Measurements from ENCODE around the gene ZDHHC17. TPM values are rescaled to one million over a fixed set of nuclear protein-coding genes. Genes with fewer than 3 reads are reported as not detected.
A peak's percentile ranks its signal among the peaks of the same experiment; 100 is the strongest.

The ZDHHC17 gene
- total RNA-seq, 2 experiments from 2014 or later = 31.7 to 37.4 TPM

DNA sequence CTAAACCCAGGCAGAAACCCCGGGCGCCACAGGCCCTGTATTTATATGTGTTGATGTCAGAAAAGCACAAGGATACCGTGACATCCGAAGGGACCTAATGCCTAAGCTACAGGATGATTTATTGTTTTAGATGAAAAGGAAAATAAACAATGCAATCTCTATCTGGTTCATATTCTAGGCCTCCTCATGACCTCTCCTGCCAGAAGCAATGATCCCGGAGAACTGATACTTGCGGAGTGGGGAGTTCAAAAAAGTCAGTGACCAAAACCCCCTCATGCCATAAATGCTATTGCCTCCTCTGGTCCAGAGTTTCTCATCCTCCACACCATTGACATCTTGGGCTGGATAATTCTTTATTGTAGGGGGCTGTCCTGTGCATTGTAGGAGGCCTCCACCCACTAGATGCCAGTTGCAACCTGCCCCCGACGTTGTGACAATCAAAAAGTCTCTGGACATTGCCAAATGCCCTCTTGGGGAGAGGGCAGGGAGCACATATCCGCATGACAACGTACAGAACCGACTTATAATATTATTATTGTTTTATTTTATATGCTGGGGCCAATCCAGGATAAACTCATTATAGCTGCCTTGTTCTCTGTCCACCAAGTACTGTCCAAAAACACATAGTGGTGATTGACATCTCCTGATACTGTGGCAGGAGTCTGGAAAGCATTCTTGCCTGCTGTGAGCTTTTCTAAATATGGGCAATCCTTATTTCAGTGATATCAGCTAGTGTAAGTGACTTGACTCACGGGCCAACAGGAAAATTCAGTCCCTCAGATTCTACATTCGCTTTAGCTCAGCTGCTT lies 116.0 kb downstream of the ZDHHC17 start:
- DNase-seq = no peak
- peak overlapping the region; percentile 66 for H3K4me3 Mint-ChIP-seq
- H3K27me3 Mint-ChIP-seq = peaks cover 70% of the 10 kb centered on the region
- no peak overlapping the region for H3K27ac Mint-ChIP-seq
- peaks cover 8% of the 10 kb centered on the region for H3K4me1 Mint-ChIP-seq
- no peaks in the 10 kb centered on the region for H3K9me3 Mint-ChIP-seq
- POLR2A ChIA-PET = no interaction called here
- no peak for ATAC-seq (ENCODE audit: low read depth)
- peaks cover 2% of the 10 kb centered on the region for H3K36me3 Mint-ChIP-seq

DNA sequence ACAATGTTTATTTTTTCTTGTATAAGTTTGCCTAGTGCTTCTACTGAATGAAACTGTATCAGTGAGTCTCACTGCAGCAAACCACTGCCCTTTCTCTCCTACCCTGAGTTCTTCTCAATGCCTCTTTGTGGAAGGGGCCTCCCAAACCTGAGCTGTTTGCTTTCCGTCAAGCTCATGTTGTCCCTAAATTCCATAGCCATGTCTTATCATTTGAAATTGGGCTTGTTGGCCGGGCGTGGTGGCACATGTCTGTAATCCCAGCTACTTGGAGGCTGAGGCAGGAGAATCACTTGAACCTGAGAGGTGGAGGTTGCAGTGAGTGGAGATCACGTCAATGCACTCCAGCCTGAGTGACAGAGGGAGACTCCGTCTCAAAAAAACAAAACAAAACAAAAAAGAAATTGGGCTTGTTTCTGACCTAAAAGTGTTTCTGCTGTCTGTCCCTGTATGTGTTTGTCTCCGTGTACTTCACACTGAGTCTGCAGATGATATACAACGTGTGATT lies 116.7 kb downstream of the ZDHHC17 start:
- DNase-seq (no peak), ATAC-seq (ENCODE audit: low read depth) (no peak)
- H3K4me3 Mint-ChIP-seq = no peak overlapping the region
- POLR2A ChIA-PET = no interaction called here
- no peaks in the 10 kb centered on the region for H3K9me3 Mint-ChIP-seq
- peaks cover 2% of the 10 kb centered on the region for H3K36me3 Mint-ChIP-seq
- peaks cover 66% of the 10 kb centered on the region for H3K27me3 Mint-ChIP-seq
- H3K27ac Mint-ChIP-seq = no peak overlapping the region
- peaks cover 8% of the 10 kb centered on the region for H3K4me1 Mint-ChIP-seq

- DNase-seq = no peak
- POLR2A ChIA-PET = no interaction called here
- H3K9me3 Mint-ChIP-seq = no peaks in the 10 kb centered on the region
- no peak overlapping the region for H3K4me3 Mint-ChIP-seq
- peaks cover 8% of the 10 kb centered on the region for H3K4me1 Mint-ChIP-seq
- H3K27me3 Mint-ChIP-seq = peaks cover 63% of the 10 kb centered on the region
- peaks cover 2% of the 10 kb centered on the region for H3K36me3 Mint-ChIP-seq
- H3K27ac Mint-ChIP-seq = no peak overlapping the region
- no peak for ATAC-seq (ENCODE audit: low read depth)
Measured at GRCh38 chr12:76881142-76881541, 117.2 kb downstream of the ZDHHC17 start.

DNA sequence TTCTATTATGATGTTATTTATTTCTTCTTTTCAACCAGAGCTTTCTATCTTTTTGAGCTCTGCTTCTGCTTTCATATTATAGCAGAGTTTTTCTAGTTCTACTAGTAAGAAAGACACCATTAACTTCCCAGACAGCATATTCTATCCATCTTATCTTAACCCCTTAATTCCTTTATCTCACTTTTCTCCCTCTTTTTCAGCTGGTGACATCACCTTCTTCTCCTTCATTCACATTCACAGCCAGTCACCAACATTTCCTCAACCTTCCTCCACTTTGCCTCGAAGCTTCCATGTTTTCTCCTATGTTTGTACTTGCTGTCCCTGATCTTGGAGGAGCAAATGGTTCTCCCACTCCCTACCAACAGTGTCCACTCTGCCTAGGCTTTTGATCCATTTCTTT lies 118.5 kb downstream of the ZDHHC17 start:
- Mint-ChIP-seq H3K36me3 (peaks cover 2% of the 10 kb centered on the region), H3K9me3 (no peaks in the 10 kb centered on the region), H3K27ac (no peak overlapping the region), H3K4me1 (peaks cover 8% of the 10 kb centered on the region), H3K4me3 (no peak overlapping the region), H3K27me3 (peaks cover 51% of the 10 kb centered on the region)
- no peak for ATAC-seq (ENCODE audit: low read depth)
- no peak for DNase-seq
- POLR2A ChIA-PET = no interaction called here

DNA sequence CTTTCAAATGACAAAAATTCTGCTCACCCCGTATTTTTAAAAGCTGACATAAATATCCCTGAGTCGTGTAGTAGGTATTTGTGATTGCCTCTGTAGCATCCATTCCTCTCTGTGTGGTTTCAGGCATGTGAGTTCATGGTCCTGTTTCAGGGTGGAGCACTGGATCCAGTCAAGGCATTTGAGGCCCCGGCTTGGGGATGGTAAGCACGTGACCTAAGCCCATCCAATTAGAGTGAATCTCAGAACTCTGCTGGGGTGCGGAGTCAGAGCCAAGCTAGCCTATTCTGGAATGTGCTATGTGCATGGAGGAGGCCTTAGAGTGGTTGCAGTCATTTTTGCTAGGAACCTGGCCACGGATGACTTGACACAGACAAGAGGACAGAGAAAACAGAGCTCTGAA lies 119.2 kb downstream of the ZDHHC17 start:
- ATAC-seq (ENCODE audit: low read depth) (no peak), DNase-seq (no peak)
- H3K36me3 Mint-ChIP-seq = peaks cover 2% of the 10 kb centered on the region
- H3K27me3 Mint-ChIP-seq = peaks cover 43% of the 10 kb centered on the region
- POLR2A ChIA-PET = no interaction called here
- no peaks in the 10 kb centered on the region for H3K9me3 Mint-ChIP-seq
- peaks cover 7% of the 10 kb centered on the region for H3K4me1 Mint-ChIP-seq
- H3K4me3 Mint-ChIP-seq = no peak overlapping the region
- H3K27ac Mint-ChIP-seq = no peak overlapping the region

GRCh38 chr12:76883811-76884210 lies 119.9 kb downstream of the ZDHHC17 start:
- Mint-ChIP-seq H3K27me3 (peaks cover 40% of the 10 kb centered on the region), H3K4me1 (peaks cover 4% of the 10 kb centered on the region), H3K27ac (no peak overlapping the region), H3K4me3 (no peak overlapping the region), H3K9me3 (no peaks in the 10 kb centered on the region), H3K36me3 (no peaks in the 10 kb centered on the region)
- POLR2A ChIA-PET = no interaction called here
- no peak for ATAC-seq (ENCODE audit: low read depth)
- DNase-seq = no peak

DNA sequence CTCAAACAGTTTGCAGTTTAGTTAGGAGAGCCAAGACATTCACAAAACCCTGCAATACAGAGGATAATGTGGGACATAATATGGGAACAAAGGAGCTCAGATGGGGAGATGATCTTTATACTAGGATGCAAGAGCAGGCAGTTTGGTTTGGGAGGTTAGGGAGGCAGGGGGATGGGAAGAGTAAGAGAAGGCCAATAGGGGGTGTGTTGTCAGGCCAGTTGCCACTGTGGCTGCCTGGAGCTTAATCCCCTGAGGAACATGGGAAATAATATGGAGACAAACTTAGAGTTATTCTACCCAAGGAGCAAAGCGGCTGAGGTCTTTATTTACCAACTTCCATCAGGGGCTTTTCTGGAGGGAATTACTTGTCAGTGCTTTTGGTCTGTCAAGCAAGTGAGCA lies 124.9 kb downstream of the ZDHHC17 start:
- no peak for DNase-seq

DNA sequence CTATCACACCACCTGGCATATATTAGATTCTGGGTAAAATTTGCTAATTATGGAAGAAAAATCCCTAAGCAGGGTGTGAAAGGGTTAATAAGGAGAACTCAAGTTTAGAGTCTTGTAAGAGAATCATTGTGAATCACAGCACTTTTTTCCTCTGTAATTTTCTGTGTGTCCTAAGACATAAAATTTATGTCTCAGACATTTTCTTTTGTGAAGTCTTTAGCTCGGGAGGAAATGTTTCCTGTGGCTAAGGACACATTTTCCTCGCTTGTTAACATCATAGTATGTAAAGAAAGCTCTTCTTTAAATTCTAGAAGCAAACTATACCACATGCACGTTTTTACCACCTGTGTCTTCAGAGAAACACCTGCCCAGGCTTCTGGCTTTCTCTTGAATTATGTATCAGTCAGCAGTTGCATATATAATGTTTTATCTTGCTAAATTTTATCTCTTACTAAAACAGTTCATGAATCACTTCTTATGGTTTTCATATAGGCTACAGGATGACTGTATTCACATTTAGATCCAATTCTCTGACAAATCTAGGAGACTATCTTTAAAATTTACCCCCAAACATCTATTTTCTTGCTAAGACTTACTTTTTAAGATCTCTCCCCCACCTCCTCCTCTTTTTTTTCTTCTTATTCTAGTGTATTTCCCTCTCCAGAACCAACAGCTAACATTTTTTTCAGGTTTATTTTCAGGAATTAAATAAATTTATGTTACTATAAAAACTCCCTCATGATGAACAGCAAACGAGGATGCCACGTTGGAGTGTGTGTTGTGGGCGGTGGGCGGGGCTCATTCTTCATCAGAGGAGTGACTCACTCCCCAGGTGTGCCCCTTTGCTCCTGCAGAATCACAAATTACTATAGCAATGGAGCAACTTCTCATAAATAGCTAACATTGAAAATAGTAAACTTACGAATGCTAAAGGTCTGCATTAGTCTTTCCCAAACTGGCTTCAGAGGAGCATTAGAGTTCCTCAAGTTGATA lies 126.5 kb downstream of the ZDHHC17 start:
- no peaks in the 10 kb centered on the region for H3K36me3 Mint-ChIP-seq
- H3K27ac Mint-ChIP-seq = no peak overlapping the region
- peaks cover 2% of the 10 kb centered on the region for H3K9me3 Mint-ChIP-seq
- DNase-seq (no peak), ATAC-seq (ENCODE audit: low read depth) (no peak)
- peaks cover 2% of the 10 kb centered on the region for H3K4me1 Mint-ChIP-seq
- peaks cover 7% of the 10 kb centered on the region for H3K27me3 Mint-ChIP-seq
- POLR2A ChIA-PET = no interaction called here
- no peak overlapping the region for H3K4me3 Mint-ChIP-seq

More for the DNA sequence above, 124.9 kb downstream of the ZDHHC17 start:
- peaks cover 2% of the 10 kb centered on the region for H3K4me1 Mint-ChIP-seq
- peaks cover 11% of the 10 kb centered on the region for H3K27me3 Mint-ChIP-seq
- no peak overlapping the region for H3K27ac Mint-ChIP-seq
- no peaks in the 10 kb centered on the region for H3K36me3 Mint-ChIP-seq
- H3K4me3 Mint-ChIP-seq = no peak overlapping the region
- ATAC-seq (ENCODE audit: low read depth) = no peak
- no peaks in the 10 kb centered on the region for H3K9me3 Mint-ChIP-seq
- POLR2A ChIA-PET = no interaction called here

DNA sequence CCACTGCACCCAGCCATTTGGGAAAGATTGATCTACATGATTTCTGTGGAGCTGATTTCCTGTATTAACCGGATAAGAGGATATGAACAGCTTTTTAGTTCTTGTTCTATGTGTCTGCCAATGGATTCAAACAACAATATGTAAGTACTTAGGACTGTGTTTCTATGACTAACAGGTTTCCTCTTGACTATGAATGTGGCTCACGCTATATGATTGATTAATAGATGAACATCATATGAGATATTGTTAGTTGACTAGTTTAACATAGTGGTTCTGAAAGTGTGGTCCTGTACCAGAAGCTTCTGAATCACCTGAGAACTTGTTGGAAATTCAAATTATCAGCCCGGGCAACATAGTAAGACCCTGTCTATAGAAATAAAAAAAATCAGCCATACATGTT lies 127.7 kb downstream of the ZDHHC17 start:
- no peaks in the 10 kb centered on the region for H3K36me3 Mint-ChIP-seq
- H3K4me1 Mint-ChIP-seq = peaks cover 2% of the 10 kb centered on the region
- DNase-seq (no peak), ATAC-seq (ENCODE audit: low read depth) (no peak)
- POLR2A ChIA-PET = no interaction called here
- H3K9me3 Mint-ChIP-seq = peaks cover 2% of the 10 kb centered on the region
- H3K4me3 Mint-ChIP-seq = no peak overlapping the region
- H3K27me3 Mint-ChIP-seq = peaks cover 7% of the 10 kb centered on the region
- no peak overlapping the region for H3K27ac Mint-ChIP-seq

- POLR2A ChIA-PET = no interaction called here
- Mint-ChIP-seq H3K27ac (no peak overlapping the region), H3K4me3 (no peak overlapping the region), H3K4me1 (no peaks in the 10 kb centered on the region), H3K27me3 (peaks cover 7% of the 10 kb centered on the region), H3K9me3 (peaks cover 2% of the 10 kb centered on the region), H3K36me3 (no peaks in the 10 kb centered on the region)
- DNase-seq (no peak), ATAC-seq (ENCODE audit: low read depth) (no peak)
Measured at GRCh38 chr12:76895796-76896195, 131.9 kb downstream of the ZDHHC17 start.

DNA sequence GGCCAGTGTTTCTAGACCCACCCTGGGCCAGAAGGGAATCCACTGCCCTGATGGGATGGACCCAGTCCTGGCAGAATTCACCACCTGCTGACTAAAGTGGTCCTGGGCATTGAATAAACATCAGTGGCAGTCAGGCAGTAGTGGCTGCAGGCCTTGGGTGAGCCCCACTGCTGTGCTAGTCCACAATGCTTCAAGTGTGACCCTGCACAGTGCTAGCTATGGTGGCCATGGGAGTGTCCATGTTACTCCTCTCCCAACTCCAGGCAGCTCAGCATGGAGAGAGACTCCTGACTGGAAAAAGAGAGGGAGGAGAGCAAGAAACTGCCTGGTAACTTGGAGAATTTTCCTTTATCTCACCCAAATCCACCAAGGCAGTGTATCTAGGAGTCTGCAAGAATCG lies 132.4 kb downstream of the ZDHHC17 start:
- POLR2A ChIA-PET = no interaction called here
- no peak for DNase-seq
- Mint-ChIP-seq H3K27me3 (peaks cover 7% of the 10 kb centered on the region), H3K4me3 (no peak overlapping the region), H3K9me3 (peaks cover 2% of the 10 kb centered on the region), H3K4me1 (no peaks in the 10 kb centered on the region), H3K27ac (no peak overlapping the region), H3K36me3 (no peaks in the 10 kb centered on the region)
- no peak for ATAC-seq (ENCODE audit: low read depth)

DNA sequence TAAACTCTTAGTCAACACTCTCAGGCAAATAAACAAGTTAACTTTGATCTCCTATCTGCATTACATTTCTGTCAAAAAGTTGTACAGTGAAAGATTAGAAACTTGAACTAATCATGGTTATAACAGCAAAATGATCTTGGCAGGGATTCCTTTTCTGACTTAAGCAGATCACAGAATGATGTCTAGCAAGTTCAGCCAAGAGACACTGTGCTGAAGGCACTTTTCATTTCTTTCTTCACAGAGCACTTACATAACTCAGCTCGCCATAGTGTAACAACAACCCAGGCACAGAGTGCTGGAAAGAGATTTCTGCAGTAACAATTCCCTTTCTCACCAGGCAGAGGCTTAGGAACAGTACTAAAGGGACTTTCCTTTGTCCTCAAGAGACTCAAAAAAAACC lies 134.5 kb downstream of the ZDHHC17 start:
- Mint-ChIP-seq H3K9me3 (peaks cover 2% of the 10 kb centered on the region), H3K27ac (no peak overlapping the region), H3K4me3 (no peak overlapping the region), H3K4me1 (peaks cover 7% of the 10 kb centered on the region), H3K27me3 (peaks cover 2% of the 10 kb centered on the region), H3K36me3 (no peaks in the 10 kb centered on the region)
- POLR2A ChIA-PET = no interaction called here
- ATAC-seq (ENCODE audit: low read depth) = no peak
- DNase-seq = no peak

- Mint-ChIP-seq H3K9me3 (peaks cover 2% of the 10 kb centered on the region), H3K36me3 (no peaks in the 10 kb centered on the region), H3K27me3 (peaks cover 2% of the 10 kb centered on the region), H3K4me3 (no peak overlapping the region), H3K4me1 (peaks cover 7% of the 10 kb centered on the region), H3K27ac (no peak overlapping the region)
- DNase-seq (no peak), ATAC-seq (ENCODE audit: low read depth) (no peak)
- POLR2A ChIA-PET = no interaction called here
Measured at GRCh38 chr12:76899522-76899921, 135.6 kb downstream of the ZDHHC17 start.

All from activated naive CD8-positive, alpha-beta T cell treated with anti-CD3 and anti-CD28 coated beads, Interleukin-2, amount 10 ng/mL, durations not matched to agents 7 days and 5 days (primary cell).